ENCODE results near the gene DGLUCY. TPM values are rescaled to one million over a fixed set of nuclear protein-coding genes. Genes with fewer than 3 reads are reported as not detected.
"Not testable (repeated sequence)": the region's sequence is repeated elsewhere in the genome, so short reads cannot be mapped to it uniquely, and the experiment has no call there.

The DGLUCY gene
- total RNA-seq, 2 experiments from 2014 or later = 109 to 110 TPM

- peaks cover 69% of the 10 kb centered on the region for H3K36me3 Mint-ChIP-seq (ENCODE audit: low read depth)
- no peak overlapping the region for H3K27ac Mint-ChIP-seq
- no peak for DNase-seq
- no peaks in the 10 kb centered on the region for H3K9me3 Mint-ChIP-seq
- CTCF ChIA-PET = interaction anchor here (1.0 kb wide), 1 partner anchor 25 kb away, joined by 3 read pairs; no protein-coding TSS in a partner anchor
- H3K27me3 Mint-ChIP-seq = no peaks in the 10 kb centered on the region
- peaks cover 22% of the 10 kb centered on the region for H3K4me1 Mint-ChIP-seq
- POLR2A ChIA-PET = no interaction called here
- no peak overlapping the region for H3K4me3 Mint-ChIP-seq
Measured at GRCh38 chr14:91211017-91211416, 97.1 kb downstream of the DGLUCY start.

- no peak for DNase-seq
- H3K4me3 Mint-ChIP-seq = no peak overlapping the region
- H3K27ac Mint-ChIP-seq = no peak overlapping the region
- no peaks in the 10 kb centered on the region for H3K9me3 Mint-ChIP-seq
- peaks cover 8% of the 10 kb centered on the region for H3K4me1 Mint-ChIP-seq
- H3K27me3 Mint-ChIP-seq = no peaks in the 10 kb centered on the region
- ChIA-PET CTCF (interaction anchor here (0.9 to 1.2 kb wide), 2 partner anchors 9 to 21 kb away, joined by 4 read pairs; no protein-coding TSS in a partner anchor), POLR2A (no interaction called here)
- peaks cover 65% of the 10 kb centered on the region for H3K36me3 Mint-ChIP-seq (ENCODE audit: low read depth)
Measured at GRCh38 chr14:91214306-91214705, 100.4 kb downstream of the DGLUCY start.

- H3K36me3 Mint-ChIP-seq (ENCODE audit: low read depth) = peaks cover 65% of the 10 kb centered on the region
- POLR2A ChIA-PET = no interaction called here
- CTCF ChIA-PET = interaction anchor here (0.9 to 1.6 kb wide), 4 partner anchors 10 to 22 kb away, joined by 4 read pairs; no protein-coding TSS in a partner anchor
Measured at GRCh38 chr14:91215381-91215780, 101.5 kb downstream of the DGLUCY start.

GRCh38 chr14:91216731-91217226, 102.9 kb downstream of the DGLUCY start:
- Mint-ChIP-seq H3K27ac (no peak overlapping the region), H3K27me3 (no peaks in the 10 kb centered on the region), H3K9me3 (peaks cover 5% of the 10 kb centered on the region)

More at GRCh38 chr14:91215381-91215780, 101.5 kb downstream of the DGLUCY start:
- H3K4me3 Mint-ChIP-seq = no peak overlapping the region
- no peaks in the 10 kb centered on the region for H3K27me3 Mint-ChIP-seq
- peaks cover 10% of the 10 kb centered on the region for H3K4me1 Mint-ChIP-seq
- H3K9me3 Mint-ChIP-seq = no peaks in the 10 kb centered on the region
- H3K27ac Mint-ChIP-seq = no peak overlapping the region
- DNase-seq = no peak

GRCh38 chr14:91218014-91218413, 104.1 kb downstream of the DGLUCY start:
- DNase-seq = no peak
- ChIA-PET CTCF (interaction anchor here (0.6 to 1.4 kb wide), 3 partner anchors 9 to 144 kb away, joined by 4 to 6 read pairs (median 5); no protein-coding TSS in a partner anchor), POLR2A (no interaction called here)
- peaks cover 11% of the 10 kb centered on the region for H3K9me3 Mint-ChIP-seq
- H3K36me3 Mint-ChIP-seq (ENCODE audit: low read depth) = peaks cover 78% of the 10 kb centered on the region
- peaks cover 30% of the 10 kb centered on the region for H3K4me1 Mint-ChIP-seq
- no peaks in the 10 kb centered on the region for H3K27me3 Mint-ChIP-seq
- H3K27ac Mint-ChIP-seq = peak overlapping the region; percentile 61
- H3K4me3 Mint-ChIP-seq = no peak overlapping the region

More at GRCh38 chr14:91216731-91217226, 102.9 kb downstream of the DGLUCY start:
- CTCF ChIA-PET = interaction anchor here (0.6 to 1.6 kb wide), 7 partner anchors 11 to 574 kb away, joined by 3 to 5 read pairs (median 4); no protein-coding TSS in a partner anchor
- Mint-ChIP-seq H3K4me1 (peaks cover 18% of the 10 kb centered on the region), H3K36me3 (ENCODE audit: low read depth) (peaks cover 68% of the 10 kb centered on the region), H3K4me3 (no peak overlapping the region)
- DNase-seq = no peak
- POLR2A ChIA-PET = no interaction called here

- no peak overlapping the region for H3K4me3 Mint-ChIP-seq
- peaks cover 40% of the 10 kb centered on the region for H3K4me1 Mint-ChIP-seq
- H3K36me3 Mint-ChIP-seq (ENCODE audit: low read depth) = peaks cover 85% of the 10 kb centered on the region
- POLR2A ChIA-PET = interaction anchor here (0.6 kb wide), 1 partner anchor 9 kb away, joined by 7 read pairs; no protein-coding TSS in a partner anchor
- CTCF ChIA-PET = interaction anchor here (0.8 to 1.4 kb wide), 6 partner anchors 15 to 47 kb away, joined by 3 to 7 read pairs (median 6); no protein-coding TSS in a partner anchor
- H3K27ac Mint-ChIP-seq = no peak overlapping the region
- H3K27me3 Mint-ChIP-seq = no peaks in the 10 kb centered on the region
- DNase-seq = no peak
- H3K9me3 Mint-ChIP-seq = peaks cover 15% of the 10 kb centered on the region
Measured at GRCh38 chr14:91219517-91220389, 105.9 kb downstream of the DGLUCY start.

GRCh38 chr14:91220581-91221000, 106.7 kb downstream of the DGLUCY start:
- H3K27ac Mint-ChIP-seq = no peak overlapping the region
- no peaks in the 10 kb centered on the region for H3K27me3 Mint-ChIP-seq
- H3K36me3 Mint-ChIP-seq (ENCODE audit: low read depth) = peaks cover 89% of the 10 kb centered on the region
- ChIA-PET POLR2A (no interaction called here), CTCF (interaction anchor here (1.1 to 1.4 kb wide), 2 partner anchors 15 to 243 kb away, joined by 3 to 6 read pairs; no protein-coding TSS in a partner anchor)
- no peak overlapping the region for H3K4me3 Mint-ChIP-seq
- H3K9me3 Mint-ChIP-seq = peaks cover 15% of the 10 kb centered on the region
- DNase-seq = no peak
- H3K4me1 Mint-ChIP-seq = peaks cover 49% of the 10 kb centered on the region

GRCh38 chr14:91221270-91221669, 107.4 kb downstream of the DGLUCY start:
- peaks cover 89% of the 10 kb centered on the region for H3K36me3 Mint-ChIP-seq (ENCODE audit: low read depth)
- no peak overlapping the region for H3K27ac Mint-ChIP-seq
- no peaks in the 10 kb centered on the region for H3K27me3 Mint-ChIP-seq
- H3K9me3 Mint-ChIP-seq = peaks cover 15% of the 10 kb centered on the region
- H3K4me3 Mint-ChIP-seq = no peak overlapping the region
- ChIA-PET POLR2A (no interaction called here), CTCF (interaction anchor here (1.1 kb wide), 1 partner anchor 242 kb away, joined by 3 read pairs; no protein-coding TSS in a partner anchor)
- no peak for DNase-seq
- peaks cover 53% of the 10 kb centered on the region for H3K4me1 Mint-ChIP-seq

GRCh38 chr14:91223028-91223783, 109.3 kb downstream of the DGLUCY start:
- peak overlapping the region; percentile 74 for H3K27ac Mint-ChIP-seq
- H3K9me3 Mint-ChIP-seq = peaks cover 15% of the 10 kb centered on the region
- POLR2A ChIA-PET = no interaction called here
- H3K36me3 Mint-ChIP-seq (ENCODE audit: low read depth) = peaks cover 92% of the 10 kb centered on the region
- no peak overlapping the region for H3K4me3 Mint-ChIP-seq
- peaks cover 70% of the 10 kb centered on the region for H3K4me1 Mint-ChIP-seq
- CTCF ChIA-PET = interaction anchor here (1.4 to 1.5 kb wide), 3 partner anchors 22 to 46 kb away, joined by 3 to 5 read pairs (median 3); no protein-coding TSS in a partner anchor
- H3K27me3 Mint-ChIP-seq = no peaks in the 10 kb centered on the region
- DNase-seq = no peak

- POLR2A ChIA-PET = no interaction called here
- Mint-ChIP-seq H3K9me3 (peaks cover 15% of the 10 kb centered on the region), H3K36me3 (ENCODE audit: low read depth) (peaks cover 85% of the 10 kb centered on the region), H3K27me3 (no peaks in the 10 kb centered on the region), H3K4me3 (no peak overlapping the region), H3K27ac (peak overlapping the region; percentile 99), H3K4me1 (peaks cover 88% of the 10 kb centered on the region)
- CTCF ChIA-PET = no interaction called here
- no peak for DNase-seq
Measured at GRCh38 chr14:91225025-91225424, 111.2 kb downstream of the DGLUCY start.

GRCh38 chr14:91226360-91226759, 112.5 kb downstream of the DGLUCY start:
- H3K36me3 Mint-ChIP-seq (ENCODE audit: low read depth) = peaks cover 85% of the 10 kb centered on the region
- ChIA-PET POLR2A (interaction anchor here (0.6 to 4.3 kb wide), 2 partner anchors 17 to 473 kb away, joined by 3 to 66 read pairs; partner anchors contain the start of gene GPR68), CTCF (interaction anchor here (0.9 to 5.5 kb wide), 3 partner anchors 8 to 23 kb away, joined by 3 to 70 read pairs (median 6); partner anchors contain the start of gene GPR68)
- DNase-seq, H3K4me3 Mint-ChIP-seq, H3K27me3 Mint-ChIP-seq: not testable (repeated sequence)
- peak overlapping the region; percentile 99 for H3K27ac Mint-ChIP-seq
- peaks cover 94% of the 10 kb centered on the region for H3K4me1 Mint-ChIP-seq
- H3K9me3 Mint-ChIP-seq = peaks cover 20% of the 10 kb centered on the region

- CTCF ChIA-PET = interaction anchor here (0.6 to 5.5 kb wide), 6 partner anchors 9 to 413 kb away, joined by 3 to 70 read pairs (median 5); partner anchors contain the start of gene GPR68
- peak overlapping the region; percentile 53 for H3K4me3 Mint-ChIP-seq
- H3K27me3 Mint-ChIP-seq = no peaks in the 10 kb centered on the region
- peak; percentile 50 for DNase-seq
- peaks cover 95% of the 10 kb centered on the region for H3K4me1 Mint-ChIP-seq
- POLR2A ChIA-PET = interaction anchor here (0.6 to 4.3 kb wide), 2 partner anchors 16 to 113 kb away, joined by 6 to 66 read pairs; partner anchors contain the start of gene GPR68
- peaks cover 85% of the 10 kb centered on the region for H3K36me3 Mint-ChIP-seq (ENCODE audit: low read depth)
- peak overlapping the region; percentile 99 for H3K27ac Mint-ChIP-seq
- H3K9me3 Mint-ChIP-seq = peaks cover 21% of the 10 kb centered on the region
Measured at GRCh38 chr14:91227183-91227628, 113.3 kb downstream of the DGLUCY start.
